Natural killer cell treated with Interleukin-12 subunit alpha and Interleukin-12 subunit beta and Interleukin-15 and Interleukin-18, amount 100 ng/mL, for 72 hours (primary cell): ENCODE data around the gene NXF2. TPM values are rescaled to one million over a fixed set of nuclear protein-coding genes. Genes with fewer than 3 reads are reported as not detected.

ENCODE experiments used
- total RNA-seq, 2 donors: library from RNA; stranded (reverse); gene quantifications; one replicate each; pipeline ENCODE4 v1.2.3, GENCODE V29; 2022

Gene NXF2
- total RNA-seq, 2 donors from 2014 or later, result not detected

Other genes with a start within 250 kb of the NXF2 start
- not detected for gene TCEAL2, start 121.5 kb upstream of the NXF2 start, total RNA-seq
- not detected for gene TCEAL6, start 104.7 kb upstream of the NXF2 start, total RNA-seq
- gene BEX5, start 91.2 kb upstream of the NXF2 start, total RNA-seq, result 1 to 10 TPM; 1.8 to 3.0 TPM
- gene TCP11X1, start 31.9 kb upstream of the NXF2 start, total RNA-seq, result not detected
- gene NXF2B, start 192.8 kb downstream of the NXF2 start, total RNA-seq, result not detected
- gene TCP11X2, start 224.6 kb downstream of the NXF2 start, total RNA-seq, result not detected